GM04503 (cell line): Measurements from ENCODE around the gene P2RY8.
"Not testable (repeated sequence)": the region's sequence is repeated elsewhere in the genome, so short reads cannot be mapped to it uniquely, and the experiment has no call there.

Source experiments
- DNase-seq: peaks from one replicate; pipeline ENCODE4 v3.0.0-alpha.2; 2012; ENCODE audit warnings: low read depth

Gene P2RY8, protein sequence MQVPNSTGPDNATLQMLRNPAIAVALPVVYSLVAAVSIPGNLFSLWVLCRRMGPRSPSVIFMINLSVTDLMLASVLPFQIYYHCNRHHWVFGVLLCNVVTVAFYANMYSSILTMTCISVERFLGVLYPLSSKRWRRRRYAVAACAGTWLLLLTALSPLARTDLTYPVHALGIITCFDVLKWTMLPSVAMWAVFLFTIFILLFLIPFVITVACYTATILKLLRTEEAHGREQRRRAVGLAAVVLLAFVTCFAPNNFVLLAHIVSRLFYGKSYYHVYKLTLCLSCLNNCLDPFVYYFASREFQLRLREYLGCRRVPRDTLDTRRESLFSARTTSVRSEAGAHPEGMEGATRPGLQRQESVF

DNA sequence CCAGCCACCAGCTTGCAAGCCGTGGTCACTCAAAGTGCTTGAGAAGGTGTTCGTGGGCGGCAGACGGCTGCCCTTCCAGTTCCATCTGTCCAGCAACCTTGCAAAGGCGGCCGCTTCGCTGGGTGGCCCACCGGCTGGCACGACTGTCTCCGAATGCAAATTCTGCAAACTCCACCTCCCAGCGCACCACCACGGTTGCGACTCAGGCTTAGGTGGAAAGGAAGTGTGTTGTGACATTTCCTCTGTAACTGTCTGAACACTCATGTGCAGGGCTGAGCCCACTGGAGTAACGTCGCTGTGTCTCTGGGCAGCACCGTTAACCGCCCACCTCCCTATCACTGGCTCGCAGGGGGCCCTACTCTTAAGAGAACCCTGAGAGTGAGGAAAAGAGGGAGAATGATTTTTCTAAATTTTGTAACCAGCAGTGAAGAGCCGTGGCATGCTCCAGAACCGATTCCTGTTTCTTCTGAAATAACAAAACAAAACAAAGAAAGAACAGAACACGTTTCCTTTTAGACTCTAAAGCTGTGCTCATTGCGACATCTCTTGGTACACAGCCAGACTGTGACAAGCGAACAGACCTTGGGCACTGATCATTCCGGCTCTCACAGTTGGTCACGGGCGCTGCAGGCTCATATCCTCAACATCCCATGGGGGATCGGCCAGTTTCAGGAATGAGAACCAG, at the start of gene P2RY8:
TSS of gene P2RY8 (minus strand) at position 155 of the 685 bp plus-strand sequence. CDS start 70,627 bp downstream, outside the sequence.
- DNase-seq = peak; percentile 2

DNA sequence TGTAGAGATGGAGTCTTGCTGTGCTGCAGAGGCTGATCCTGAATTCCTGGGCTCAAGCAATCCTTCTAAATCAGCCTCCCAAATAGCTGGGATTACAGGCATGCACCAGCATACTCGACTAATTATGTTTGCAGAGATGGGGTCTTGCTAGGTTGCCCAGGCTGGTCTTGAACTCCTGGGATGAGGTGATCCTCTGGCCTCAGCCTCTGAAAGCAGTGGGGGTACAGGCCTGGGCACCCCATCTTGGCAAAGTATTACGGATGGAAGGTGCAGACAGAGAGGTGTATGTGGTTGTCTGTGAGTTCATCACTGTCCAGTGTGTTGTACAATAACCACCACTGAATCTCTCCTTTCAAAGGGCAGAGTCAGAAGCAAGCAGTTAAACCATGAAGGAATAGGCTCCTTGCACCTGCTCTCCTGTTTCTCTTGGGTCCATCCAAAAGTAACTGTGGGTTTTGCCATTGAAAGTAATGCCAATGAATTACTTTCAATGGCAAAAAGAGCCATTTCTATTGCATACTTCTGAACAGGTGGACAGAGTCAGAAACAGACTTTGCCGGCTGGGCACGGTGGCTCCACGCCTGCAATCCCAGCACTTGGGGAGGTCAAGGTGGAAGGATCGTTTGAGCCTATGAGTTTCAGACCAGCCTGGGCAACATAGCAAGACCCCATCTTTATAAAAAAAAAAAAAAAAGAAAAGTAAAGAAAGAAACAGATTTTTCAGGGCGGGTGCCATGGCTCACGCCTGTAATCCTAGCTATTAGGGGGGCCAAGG, 47.4 kb upstream of the P2RY8 start:
- no peak for DNase-seq

DNA sequence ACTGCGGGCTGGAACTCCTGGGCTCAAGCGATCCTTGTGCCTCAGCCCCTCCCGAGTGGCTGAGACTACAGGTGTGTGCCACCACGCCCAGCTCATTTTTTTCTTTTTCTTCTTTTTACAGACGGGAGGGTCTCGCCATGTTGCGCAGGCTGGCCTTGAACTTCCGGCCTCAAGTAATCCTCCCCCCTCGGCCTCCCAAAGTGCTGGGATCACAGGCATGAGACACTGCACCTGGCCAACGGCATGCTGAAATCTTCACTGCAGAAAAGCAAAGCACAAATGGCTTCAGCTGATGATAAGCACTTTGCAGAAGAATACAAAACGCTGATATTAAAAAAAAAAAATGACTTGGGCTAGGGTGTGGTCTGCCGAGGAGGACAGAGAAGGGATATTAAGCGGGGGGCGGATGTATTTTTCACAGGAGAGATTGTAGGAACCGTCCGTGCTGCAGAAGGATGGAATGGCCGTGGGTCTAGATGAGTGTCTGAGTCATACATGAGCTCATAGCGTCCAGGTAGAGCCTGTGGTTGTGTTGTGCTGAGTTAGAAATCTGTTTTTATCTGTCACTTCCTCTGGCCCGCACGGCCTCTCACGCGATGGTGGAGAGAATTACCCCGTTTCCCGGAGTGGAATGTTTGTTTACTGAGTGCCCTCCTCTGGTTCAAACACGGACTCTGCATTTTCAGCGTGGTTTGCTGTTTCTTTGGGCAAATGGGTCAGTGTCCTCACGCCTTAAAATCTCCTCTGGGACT, 45.9 kb upstream of the P2RY8 start:
- DNase-seq = no peak

DNA sequence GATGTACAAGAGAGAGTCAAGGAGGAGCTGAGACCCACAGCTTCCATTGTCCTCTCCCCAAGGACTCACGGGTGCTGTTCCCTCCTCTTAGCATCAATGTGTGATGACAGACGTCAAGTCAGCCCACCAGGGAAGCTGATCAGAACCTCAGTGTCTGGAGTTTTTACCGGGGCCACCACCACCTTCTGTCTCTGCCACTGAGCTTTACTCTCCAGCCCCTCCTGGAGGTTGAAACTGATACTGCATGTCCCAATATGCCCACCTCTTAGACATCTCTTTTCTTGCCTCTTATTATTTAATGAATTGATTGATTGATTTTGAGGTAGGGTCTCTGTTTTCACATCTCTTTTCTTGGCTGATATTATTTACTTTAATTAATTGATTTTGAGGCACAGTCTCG, 44.1 kb upstream of the P2RY8 start:
- no peak for DNase-seq

DNA sequence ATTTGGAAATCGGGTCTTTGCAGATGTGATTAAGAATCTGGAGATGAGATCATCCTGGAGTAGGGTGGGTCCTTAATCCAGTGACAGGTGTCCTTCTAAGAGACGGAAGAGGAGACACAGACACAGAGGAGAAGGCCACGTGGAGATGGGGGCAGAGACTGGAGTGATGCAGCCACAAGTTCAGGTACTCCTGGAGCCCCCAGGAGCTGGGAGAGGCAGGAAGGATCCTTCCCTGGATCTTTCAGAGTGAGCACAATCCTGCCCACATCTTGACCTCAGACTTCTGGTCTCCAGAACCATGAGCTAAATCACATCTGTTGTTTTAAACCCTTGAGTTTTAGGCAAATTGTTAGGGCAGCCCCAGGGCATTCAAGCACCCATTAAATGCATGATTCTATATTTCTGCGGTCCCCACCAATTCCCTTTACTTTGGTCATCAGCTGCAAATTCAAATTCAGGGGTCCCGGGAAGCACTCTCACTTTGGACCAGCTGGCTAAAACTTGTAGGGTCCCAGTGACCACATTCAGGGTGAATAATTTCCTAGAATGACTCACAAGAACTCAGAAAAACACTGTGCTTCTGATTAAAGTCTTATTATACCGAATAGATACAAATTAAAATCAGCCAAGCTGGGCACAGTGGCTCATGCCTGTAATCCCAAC, 41.7 kb upstream of the P2RY8 start:
- DNase-seq = no peak

DNA sequence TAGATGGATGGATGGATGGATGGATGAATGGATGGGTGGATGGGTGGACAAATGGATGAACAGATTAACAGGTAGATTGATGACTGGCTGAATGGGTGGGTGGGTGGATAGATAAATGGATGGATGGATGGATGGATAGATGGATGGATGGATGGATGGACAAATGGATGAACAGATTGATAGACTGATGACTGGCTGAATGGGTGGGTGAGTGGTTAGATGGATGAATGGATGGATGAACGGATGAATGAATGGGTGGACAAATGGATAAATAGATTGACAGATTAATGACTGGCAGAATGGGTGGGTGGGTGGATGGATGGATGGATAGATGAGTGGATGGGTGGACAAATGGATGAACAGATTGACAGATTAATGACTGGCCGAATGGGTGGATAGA, 40.9 kb upstream of the P2RY8 start:
- no peak for DNase-seq

DNA sequence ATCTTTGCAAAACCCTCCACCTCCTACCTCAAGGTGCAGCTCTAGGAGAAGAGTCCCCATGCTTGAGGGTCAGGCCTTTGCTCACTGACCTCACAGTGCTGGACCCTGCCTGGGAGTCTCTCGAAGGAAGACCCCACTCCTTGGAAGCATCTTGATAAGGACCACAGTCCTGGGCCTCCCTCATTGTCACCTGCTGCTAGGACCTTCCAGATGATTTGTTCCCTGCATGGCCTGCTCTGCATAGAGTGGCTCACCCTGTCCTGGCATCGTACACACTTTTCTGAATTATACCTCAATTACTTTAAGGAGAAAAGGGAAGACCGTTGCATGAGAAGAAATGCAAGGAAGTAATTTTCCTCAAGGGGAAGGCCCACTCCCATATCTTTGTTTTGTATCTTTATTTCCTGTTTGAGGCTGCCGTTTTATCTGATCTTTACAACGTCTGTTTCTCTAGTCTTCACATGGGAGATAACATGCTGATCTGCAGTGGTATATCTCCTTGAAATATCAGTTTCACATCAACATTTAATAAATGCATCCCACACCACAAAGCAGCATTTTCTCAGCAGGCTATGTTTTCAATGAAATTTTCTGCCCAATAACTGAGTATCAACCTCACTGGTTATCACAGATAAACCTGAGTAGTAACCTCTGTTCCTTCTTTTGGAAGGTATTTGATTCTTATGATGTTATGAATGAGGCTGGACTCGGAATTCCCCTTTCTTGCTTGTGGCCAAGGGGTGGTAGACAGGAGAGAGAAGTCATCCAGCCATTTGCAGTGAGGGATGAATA, 39.4 kb upstream of the P2RY8 start:
- DNase-seq = no peak

DNA sequence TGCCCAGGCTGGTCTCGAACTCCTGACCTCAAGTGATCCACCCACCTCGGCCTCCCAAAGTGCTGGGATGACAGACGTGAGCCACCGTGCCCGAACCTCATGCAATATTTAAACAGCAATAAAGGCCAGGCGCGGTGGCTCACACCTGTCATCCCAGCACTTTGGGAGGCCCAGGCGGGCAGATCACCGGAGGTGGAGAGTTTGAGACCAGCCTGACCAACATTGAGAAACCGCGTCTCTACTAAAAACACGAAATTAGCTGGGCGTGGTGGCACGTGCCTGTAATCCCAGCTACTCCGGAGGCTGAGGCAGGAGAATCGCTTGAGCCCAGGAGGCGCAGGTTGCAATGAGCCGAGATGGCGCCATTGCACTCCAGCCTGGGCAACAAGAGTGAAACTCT, 37.2 kb upstream of the P2RY8 start:
- not testable (repeated sequence) for DNase-seq

DNA sequence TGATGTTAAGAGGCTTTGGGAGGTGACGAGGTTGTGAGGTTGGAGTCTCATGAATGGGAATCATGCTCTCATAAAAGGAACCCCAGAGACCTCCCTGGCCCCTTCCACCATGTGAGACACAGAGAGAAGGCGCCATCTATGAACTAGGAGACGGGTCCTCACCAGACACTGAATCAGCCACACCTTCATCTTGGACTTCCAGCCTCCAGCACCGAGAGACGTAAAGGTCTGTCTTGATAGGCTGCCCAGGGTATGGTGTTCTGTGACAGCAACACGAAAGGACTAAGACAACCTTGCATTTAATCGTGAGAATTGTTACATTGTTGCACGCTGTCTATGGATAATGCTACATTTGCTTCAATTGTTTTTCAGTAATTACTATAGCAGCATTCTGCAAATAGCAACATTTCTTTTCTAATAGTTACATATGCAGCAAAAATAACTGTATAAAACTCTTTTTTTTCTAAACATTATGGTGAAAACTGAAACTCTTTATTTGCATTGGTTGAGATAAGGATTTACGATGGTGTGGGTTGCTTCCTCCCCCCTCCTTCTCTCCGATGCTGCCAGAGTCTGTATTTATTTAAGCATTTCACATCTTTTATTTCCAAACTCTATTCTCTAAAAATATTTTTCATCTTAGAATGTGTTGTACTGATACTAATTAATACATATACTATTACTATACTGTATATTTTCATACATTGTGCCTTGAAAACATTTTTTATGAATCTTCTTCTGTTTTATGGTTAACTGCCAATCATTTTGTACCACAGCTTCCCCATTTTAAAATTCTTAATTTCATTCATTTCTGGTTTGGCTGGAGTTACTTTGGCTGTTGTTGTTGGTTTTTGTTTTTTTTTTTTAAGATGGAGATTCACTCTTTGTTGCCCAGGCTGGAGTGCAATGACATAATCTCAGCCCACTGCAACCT, 28.0 kb upstream of the P2RY8 start:
- DNase-seq = no peak

DNA sequence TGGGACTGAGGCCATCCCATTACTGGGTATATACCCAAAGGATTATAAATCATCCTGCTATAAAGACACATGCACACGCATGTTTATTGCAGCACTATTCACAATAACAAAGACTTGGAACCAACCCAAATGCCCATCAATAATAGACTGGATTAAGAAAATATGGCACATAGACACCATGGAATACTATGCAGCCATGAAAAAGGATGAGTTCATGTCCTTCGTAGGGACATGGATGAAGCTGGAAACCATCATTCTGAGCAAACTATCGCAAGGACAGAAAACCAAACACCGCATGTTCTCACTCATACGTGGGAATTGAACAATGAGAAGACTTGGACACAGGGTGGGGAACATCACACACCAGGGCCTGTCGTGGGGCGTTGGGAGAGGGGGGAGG, 27.1 kb upstream of the P2RY8 start:
- not testable (repeated sequence) for DNase-seq

DNA sequence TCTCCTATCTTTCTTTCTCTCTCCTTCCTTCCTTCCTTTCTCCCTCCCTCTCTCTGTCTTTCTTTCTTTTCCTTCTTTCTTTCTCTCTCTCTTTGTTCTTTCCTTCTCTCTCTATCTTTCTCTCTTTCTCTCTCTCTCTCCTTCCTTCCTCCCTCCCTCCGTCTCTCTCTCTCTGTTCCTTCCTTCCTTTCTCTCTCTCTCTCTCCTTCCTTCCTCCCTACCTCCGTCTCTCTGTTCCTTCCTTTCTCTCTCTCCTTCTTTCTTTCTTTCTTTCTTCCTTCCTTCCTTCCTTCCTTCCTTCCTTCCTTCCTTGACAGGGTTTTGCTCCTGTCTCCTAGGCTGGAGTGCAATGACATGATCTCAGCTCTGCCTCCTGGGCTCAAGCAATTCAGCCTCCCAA, 24.2 kb upstream of the P2RY8 start:
- no peak for DNase-seq

DNA sequence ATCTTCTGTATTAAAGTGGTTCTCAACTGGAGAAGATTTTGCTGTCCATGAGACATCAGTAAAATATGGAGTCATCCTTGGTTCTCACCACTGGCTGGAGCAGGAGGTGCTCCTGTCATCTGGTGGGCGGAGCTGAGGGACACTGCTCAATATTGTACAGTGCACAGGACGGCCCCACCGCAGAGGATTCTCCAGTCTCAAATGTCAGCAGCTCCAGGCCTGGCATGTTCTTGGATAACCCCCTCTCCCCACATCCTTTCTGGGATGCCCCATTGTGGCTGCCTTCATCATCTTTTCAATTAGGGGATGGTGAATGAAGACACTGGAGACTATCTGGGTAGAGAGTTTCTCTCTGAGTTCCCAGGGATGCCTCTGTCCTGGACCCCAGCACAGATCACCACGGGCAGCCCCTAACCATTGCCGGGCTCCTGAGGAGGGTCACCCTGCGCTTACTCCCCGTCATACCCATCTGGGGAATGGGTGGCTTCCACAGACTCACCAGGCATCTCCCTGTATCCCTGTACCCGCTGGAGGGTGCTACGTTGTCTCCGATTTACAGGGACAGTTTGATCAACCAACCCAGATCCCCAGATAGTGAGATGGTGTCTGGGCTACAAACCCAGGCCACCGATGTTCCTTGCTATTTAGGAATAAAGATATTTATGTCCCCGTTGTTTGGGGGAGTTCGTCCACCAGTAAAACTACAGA, 21.9 kb upstream of the P2RY8 start:
- DNase-seq = no peak

DNA sequence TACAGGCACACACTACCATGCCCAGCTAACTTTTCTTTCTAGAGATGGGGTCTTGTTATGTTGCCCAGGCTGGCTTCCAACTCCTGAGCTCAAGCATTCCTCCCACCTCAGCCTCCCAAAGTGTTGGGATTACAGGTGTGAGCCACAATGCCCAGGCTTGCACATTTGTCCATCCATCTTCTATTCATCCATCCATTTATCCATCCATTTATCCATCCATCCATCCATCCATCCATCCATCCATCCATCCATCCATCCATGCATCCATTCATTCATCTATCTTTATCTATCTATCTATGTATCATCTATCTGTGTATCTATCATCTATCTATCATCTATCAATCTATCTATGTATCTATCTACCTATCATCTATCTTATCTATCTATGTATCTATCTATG, 20.5 kb upstream of the P2RY8 start:
- not testable (repeated sequence) for DNase-seq

DNA sequence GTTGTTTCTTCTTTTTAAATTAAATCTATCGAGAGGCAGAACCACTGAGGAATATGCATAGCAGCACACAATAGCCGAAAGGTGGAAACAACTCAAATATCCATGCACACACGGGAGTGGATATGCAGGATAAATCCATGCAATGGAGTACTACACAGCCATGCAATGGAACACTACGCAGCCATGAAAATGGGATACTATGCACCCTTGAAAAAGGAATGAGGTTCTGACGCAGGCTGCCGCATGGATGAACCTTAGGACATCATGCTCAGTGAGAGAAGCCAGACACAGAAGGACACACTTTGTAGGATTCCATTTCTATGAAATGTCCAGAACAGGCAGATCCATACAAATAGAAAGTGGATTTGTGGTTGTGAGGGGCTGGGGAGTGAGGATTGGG, 18.4 kb upstream of the P2RY8 start:
- no peak for DNase-seq

DNA sequence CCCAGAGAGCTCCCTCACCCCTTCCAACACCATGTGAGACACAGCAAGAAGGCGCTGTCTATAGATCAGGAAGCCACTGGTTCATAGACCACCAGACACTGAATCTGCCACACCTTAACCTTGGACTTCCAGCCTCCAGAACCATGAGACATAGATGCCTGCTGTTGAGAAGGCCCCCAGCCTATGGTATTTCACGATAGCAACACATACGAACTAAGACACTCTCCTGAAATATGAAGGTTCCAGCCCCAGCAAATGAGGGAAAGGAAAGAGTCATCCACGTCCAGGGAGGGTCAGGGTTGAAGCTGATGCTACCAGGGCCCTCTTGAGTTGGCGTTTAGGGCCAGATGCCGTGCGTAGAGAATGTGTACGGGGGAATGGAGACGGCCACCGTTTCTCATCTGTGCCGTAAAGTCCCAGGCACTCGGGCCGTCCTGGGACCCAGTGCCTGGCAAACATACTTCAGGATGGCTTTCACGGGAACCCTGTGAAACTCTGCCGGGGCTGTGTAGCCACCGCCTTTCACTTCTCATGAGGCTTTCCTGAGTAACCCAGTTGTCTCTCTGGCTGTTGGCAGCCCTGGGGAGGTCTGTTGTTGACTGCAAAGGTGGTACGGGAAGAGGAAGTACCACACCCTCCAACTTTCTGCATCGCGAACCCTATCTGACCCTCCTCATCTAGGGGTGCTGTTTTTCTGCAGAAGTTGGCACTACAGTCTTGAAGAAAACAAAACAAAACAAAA, 17.7 kb upstream of the P2RY8 start:
- DNase-seq = no peak

DNA sequence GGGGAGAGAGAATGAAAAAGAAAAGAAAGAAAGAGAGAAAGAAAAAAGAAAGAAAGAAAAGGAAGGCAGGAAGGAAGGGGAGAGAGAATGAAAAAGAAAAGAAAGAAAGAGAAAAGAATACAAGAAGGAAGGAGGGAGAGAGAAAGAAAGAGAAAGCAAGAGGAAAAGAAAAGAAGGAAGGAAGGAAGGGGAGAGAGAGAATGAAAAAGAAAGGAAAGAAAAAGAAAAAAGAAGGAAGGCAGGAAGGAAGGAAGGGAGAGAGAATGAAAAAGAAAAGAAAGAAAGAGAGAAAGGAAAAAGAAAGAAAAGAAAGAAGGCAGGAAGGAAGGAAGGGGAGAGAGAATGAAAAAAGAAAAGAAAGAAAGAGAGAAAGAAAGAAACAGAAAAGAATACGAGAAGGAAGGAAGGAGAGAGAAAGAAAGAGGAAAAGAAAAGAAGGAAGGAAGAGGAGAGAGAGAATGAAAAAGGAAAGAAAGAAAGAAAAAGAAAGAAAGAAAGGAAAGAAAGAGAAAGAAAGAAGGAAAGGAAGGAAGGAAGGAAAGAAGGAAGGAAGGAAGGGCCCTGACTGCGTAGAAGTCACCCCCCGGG, 15.1 kb upstream of the P2RY8 start:
- no peak for DNase-seq

DNA sequence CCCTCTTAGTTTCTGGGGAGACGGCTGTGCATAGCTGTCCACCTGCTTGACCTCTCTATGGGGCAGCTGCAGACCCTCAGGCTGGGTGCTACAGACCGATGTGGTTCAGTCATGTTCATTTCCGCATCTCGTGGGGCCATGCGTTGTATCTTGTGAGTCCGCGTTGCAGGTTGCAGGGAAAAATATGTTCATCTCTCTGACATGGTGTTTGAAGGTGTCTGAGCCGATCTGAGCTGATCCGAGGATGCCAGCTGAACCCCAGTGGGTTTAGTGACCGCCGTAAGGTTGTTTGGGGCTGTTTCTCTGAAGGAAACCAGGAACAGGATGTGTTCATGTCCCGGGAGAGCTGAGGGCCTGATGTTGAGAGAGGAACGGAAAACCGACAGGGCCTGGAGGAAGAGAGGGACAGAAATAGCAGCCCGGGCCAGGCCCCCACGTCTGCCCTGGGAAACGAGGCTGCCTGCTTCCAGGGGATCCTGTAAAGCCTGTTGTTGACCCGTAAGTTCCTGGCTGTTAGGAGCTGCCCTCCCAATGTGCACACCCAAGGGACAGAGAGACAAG, 9.8 kb upstream of the P2RY8 start:
- DNase-seq = no peak
